Measurements from ENCODE around the gene NLRP10. TPM values are rescaled to one million over a fixed set of nuclear protein-coding genes. Genes with fewer than 3 reads are reported as not detected.

Gene NLRP10
- total RNA-seq, 1 experiment from 2014 or later, result 0.77 TPM

DNA sequence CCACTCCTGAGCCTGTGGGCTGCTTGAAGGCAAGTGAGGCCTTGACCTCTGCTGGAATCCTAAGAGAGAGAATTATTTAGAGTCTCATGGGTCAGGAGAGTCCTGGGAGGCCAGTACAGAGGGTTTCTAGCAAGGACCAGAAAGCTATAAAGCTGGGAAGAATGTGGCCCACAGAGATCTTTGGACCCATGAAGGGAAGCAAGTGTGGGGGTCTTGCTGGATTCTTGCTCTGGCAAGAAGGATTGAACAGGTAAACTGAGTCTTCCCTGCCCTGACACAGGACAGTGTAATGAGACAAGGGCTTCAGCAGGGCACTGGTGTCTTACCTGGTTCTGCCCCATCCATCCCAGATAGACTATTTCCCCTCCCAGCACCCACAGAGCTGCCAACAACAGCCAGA is 40.3 kb upstream of the NLRP10 start:
- no peak overlapping the region for H3K27ac Mint-ChIP-seq
- no peaks in the 10 kb centered on the region for H3K4me1 Mint-ChIP-seq
- DNase-seq (ENCODE audit: low spot score) (no peak), ATAC-seq (no peak)
- H3K27me3 Mint-ChIP-seq (ENCODE audit: low read depth), result no peaks in the 10 kb centered on the region; the same call in 1 of the 2 replicates
- CTCF ChIA-PET, result interaction anchor here (1.1 to 6.8 kb wide), 17 partner anchors 12 to 260 kb away, joined by 3 to 257 read pairs (median 10); partner anchors contain the start of gene EIF3F
- TF ChIP-seq OVOL2 (CRISPR knock-in tag; IDR thresholded peaks at IDR 0.05; ENCODE audit: borderline replicate concordance) (no peak), EMX1 (CRISPR knock-in tag; IDR thresholded peaks at IDR 0.05) (no peak), CREB1 (CRISPR knock-in tag; IDR thresholded peaks at IDR 0.05) (no peak), SP1 (CRISPR knock-in tag; conservative IDR thresholded peaks at IDR 0.05) (no peak), NR1H2 (CRISPR knock-in tag; IDR thresholded peaks at IDR 0.05) (no peak), ZNF512 (CRISPR knock-in tag; IDR thresholded peaks at IDR 0.05; ENCODE audit: borderline replicate concordance) (no peak), NFYB (CRISPR knock-in tag; conservative IDR thresholded peaks at IDR 0.05; ENCODE audit: low read depth) (no peak), TP53 (CRISPR knock-in tag; IDR thresholded peaks at IDR 0.05) (no peak), E2F1 (CRISPR knock-in tag; IDR thresholded peaks at IDR 0.05) (no peak), HMGA2 (CRISPR knock-in tag; IDR thresholded peaks at IDR 0.05) (no peak), GTF2I (CRISPR knock-in tag; conservative IDR thresholded peaks at IDR 0.05) (no peak), PRRX2 (CRISPR knock-in tag; IDR thresholded peaks at IDR 0.05) (no peak), KAT7 (CRISPR knock-in tag; IDR thresholded peaks at IDR 0.05; ENCODE audit: borderline replicate concordance) (no peak), TCF7 (CRISPR knock-in tag; IDR thresholded peaks at IDR 0.05; ENCODE audit: low read depth) (no peak)
- TF ChIP-seq, protein P1, sequence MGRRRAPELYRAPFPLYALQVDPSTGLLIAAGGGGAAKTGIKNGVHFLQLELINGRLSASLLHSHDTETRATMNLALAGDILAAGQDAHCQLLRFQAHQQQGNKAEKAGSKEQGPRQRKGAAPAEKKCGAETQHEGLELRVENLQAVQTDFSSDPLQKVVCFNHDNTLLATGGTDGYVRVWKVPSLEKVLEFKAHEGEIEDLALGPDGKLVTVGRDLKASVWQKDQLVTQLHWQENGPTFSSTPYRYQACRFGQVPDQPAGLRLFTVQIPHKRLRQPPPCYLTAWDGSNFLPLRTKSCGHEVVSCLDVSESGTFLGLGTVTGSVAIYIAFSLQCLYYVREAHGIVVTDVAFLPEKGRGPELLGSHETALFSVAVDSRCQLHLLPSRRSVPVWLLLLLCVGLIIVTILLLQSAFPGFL (CRISPR knock-in tag; IDR thresholded peaks at IDR 0.05; ENCODE audit: borderline replicate concordance), result no peak
- TF ChIP-seq, protein P2, sequence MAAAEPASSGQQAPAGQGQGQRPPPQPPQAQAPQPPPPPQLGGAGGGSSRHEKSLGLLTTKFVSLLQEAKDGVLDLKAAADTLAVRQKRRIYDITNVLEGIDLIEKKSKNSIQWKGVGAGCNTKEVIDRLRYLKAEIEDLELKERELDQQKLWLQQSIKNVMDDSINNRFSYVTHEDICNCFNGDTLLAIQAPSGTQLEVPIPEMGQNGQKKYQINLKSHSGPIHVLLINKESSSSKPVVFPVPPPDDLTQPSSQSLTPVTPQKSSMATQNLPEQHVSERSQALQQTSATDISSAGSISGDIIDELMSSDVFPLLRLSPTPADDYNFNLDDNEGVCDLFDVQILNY (CRISPR knock-in tag; IDR thresholded peaks at IDR 0.05), result no peak
- TF ChIP-seq, protein P3, sequence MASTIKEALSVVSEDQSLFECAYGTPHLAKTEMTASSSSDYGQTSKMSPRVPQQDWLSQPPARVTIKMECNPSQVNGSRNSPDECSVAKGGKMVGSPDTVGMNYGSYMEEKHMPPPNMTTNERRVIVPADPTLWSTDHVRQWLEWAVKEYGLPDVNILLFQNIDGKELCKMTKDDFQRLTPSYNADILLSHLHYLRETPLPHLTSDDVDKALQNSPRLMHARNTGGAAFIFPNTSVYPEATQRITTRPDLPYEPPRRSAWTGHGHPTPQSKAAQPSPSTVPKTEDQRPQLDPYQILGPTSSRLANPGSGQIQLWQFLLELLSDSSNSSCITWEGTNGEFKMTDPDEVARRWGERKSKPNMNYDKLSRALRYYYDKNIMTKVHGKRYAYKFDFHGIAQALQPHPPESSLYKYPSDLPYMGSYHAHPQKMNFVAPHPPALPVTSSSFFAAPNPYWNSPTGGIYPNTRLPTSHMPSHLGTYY (CRISPR knock-in tag; IDR thresholded peaks at IDR 0.05), result no peak
- TF ChIP-seq, protein P4, sequence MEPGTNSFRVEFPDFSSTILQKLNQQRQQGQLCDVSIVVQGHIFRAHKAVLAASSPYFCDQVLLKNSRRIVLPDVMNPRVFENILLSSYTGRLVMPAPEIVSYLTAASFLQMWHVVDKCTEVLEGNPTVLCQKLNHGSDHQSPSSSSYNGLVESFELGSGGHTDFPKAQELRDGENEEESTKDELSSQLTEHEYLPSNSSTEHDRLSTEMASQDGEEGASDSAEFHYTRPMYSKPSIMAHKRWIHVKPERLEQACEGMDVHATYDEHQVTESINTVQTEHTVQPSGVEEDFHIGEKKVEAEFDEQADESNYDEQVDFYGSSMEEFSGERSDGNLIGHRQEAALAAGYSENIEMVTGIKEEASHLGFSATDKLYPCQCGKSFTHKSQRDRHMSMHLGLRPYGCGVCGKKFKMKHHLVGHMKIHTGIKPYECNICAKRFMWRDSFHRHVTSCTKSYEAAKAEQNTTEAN (CRISPR knock-in tag; IDR thresholded peaks at IDR 0.05), result no peak
- TF ChIP-seq, protein P5, sequence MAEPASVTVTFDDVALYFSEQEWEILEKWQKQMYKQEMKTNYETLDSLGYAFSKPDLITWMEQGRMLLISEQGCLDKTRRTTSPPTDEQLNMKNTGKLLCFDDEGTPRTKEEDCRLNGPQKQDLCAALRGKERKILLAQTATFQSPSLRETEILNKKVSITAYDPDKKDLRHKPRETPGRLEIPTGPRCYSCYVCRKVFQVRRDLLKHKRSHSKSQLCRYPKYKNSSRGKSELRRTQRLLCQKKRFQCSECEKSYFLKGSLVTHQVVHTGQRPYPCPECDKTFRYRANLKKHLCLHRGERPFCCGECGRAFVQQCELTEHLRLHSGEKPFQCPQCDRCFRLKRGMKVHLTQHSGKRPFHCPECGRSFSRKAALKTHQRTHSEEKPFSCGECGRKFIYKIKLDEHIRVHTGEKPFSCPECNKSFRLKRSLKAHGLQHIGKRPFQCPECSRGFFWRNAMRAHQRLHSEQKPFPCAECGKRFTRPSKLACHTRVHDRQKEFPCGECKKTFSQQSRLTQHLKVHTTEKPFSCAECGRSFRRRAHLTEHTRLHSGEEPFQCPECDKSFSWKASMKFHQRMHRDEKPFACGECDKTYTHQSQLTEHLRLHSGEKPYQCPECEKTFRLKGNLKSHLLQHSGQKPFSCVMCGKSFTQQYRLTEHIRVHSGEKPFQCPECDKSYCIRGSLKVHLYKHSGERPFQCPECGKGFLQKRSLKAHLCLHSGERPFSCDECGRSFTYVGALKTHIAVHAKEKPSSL (CRISPR knock-in tag; conservative IDR thresholded peaks at IDR 0.05), result no peak
- POLR2A ChIA-PET, result no interaction called here
- no peaks in the 10 kb centered on the region for H3K9me3 Mint-ChIP-seq
- no peak overlapping the region for H3K4me3 Mint-ChIP-seq
- H3K36me3 Mint-ChIP-seq, result no peaks in the 10 kb centered on the region

Data from WTC11 (cell line).